Gastrocnemius medialis (tissue), 4 donors: ENCODE data around the gene NOS1AP.

Experiments
- POLR2A ChIP-seq, 2 donors: fragments of 450-650 bp; IDR thresholded peaks; one replicate each; pipeline ENCODE4 v1.6.1; 2017; ENCODE audit warnings: antibody characterized with exemption in 2 of 2, mild to moderate bottlenecking in 2 of 2, moderate library complexity in 2 of 2
- TF ChIP-seq, protein P1 (sequence below), 5 experiments: fragments of 450-650 bp in 3 of 5; fragments of 200-600 bp in 2 of 5; sonication (generic) in 2 of 5; IDR thresholded peaks in 4 of 5; conservative IDR thresholded peaks in 1 of 5; 1 replicate in 4 of 5; 2 replicates in 1 of 5; pipeline ENCODE4 v1.5.1; 2016 to 2019; ENCODE audit warnings: antibody characterized with exemption in 5 of 5, mild to moderate bottlenecking in 3 of 5, moderate library complexity in 3 of 5

- TF ChIP-seq, protein P1, sequence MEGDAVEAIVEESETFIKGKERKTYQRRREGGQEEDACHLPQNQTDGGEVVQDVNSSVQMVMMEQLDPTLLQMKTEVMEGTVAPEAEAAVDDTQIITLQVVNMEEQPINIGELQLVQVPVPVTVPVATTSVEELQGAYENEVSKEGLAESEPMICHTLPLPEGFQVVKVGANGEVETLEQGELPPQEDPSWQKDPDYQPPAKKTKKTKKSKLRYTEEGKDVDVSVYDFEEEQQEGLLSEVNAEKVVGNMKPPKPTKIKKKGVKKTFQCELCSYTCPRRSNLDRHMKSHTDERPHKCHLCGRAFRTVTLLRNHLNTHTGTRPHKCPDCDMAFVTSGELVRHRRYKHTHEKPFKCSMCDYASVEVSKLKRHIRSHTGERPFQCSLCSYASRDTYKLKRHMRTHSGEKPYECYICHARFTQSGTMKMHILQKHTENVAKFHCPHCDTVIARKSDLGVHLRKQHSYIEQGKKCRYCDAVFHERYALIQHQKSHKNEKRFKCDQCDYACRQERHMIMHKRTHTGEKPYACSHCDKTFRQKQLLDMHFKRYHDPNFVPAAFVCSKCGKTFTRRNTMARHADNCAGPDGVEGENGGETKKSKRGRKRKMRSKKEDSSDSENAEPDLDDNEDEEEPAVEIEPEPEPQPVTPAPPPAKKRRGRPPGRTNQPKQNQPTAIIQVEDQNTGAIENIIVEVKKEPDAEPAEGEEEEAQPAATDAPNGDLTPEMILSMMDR (IDR thresholded peaks at IDR 0.05 in 4 of 5, conservative IDR thresholded peaks at IDR 0.05 in 1 of 5), result no peak
- no peak for TF ChIP-seq POLR2A (IDR thresholded peaks at IDR 0.05)
Observed at GRCh38 chr1:162300057-162300917, 230.8 kb downstream of the NOS1AP start.
